ENCODE results near the gene TIMP4.

TIMP4 gene

DNA sequence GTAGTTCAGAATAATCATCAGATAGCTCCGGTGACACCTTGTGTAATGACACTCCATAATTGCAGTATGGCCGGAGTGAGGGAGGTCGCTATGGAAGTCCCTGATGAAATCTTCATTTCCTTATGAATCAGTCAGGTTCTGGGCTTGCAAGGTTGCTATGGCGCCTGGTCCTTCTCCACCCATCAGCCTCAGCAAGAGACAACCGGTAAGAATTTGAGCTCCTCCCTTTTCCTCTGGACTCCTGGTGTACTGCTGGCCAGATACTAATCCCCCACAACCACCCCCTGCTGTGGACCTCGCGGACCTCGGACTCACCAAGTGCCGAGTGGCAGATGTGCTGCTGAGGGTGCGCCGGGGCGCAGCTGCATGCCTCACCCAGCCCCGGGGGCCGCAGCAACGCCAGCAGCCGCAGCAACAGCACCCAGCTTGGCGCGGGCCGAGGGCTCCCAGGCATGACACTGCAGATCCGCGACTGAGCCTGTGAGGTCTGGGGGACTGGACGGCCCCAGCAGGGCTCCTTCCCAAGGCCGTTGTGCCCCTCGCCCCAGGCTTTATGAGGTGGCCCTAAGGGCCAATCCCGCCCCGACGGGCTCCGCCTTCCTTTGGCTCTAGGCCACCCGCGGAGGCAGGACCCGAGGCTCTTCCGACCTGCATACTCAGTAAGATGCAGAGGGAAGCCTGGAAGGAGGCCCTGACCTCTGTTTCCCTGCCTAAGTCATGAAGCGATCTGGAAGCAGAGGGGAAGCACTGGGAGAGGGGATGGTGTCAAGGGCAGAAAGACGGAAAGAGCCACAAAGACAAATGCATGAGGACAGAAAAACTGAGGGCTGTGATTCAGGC lies at the start of gene TIMP4:
TSS of gene TIMP4 (minus strand) at position 526 of the 840 bp plus-strand sequence. CDS start at position 454, 72 bp downstream.
- no peak for DNase-seq (ENCODE audit: low read depth, low spot score)

DNA sequence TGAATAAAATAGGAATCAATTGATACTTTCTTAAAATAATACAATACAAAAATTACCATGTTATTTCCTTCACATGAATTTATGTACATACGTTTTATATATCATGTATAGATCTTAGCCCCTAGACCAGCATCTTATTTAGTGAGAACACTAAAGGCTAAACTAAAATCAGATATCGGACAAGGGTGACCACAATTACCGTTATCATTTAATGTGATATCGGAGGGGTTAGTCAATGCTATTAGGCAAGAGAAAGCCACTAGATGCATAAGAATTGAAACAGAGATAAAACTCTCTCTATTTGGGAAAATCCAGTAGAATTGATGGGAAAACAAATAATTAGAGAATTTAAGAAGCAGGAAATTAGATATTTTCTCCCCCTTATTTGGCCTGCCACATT lies 46.5 kb upstream of the TIMP4 start:
- DNase-seq (ENCODE audit: low read depth, low spot score) = no peak

DNA sequence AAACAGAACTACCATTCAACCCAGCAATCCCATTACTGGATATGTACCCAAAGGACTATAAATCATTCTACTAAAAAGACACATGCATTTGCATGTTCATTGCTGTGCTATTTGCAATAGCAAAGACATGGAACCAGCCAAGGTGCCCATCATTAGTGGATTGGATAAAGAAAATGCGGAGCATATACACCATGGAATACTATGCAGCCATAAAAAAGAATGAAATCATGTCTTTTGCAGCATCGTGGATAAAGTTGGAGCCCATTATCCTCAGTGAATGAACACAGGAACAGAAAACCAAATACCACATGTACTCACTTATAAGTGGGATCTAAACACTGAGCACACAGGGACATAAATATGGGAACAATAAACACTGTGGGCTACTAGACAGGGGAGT lies 43.1 kb upstream of the TIMP4 start:
- DNase-seq (ENCODE audit: low read depth, low spot score) = no peak

DNA sequence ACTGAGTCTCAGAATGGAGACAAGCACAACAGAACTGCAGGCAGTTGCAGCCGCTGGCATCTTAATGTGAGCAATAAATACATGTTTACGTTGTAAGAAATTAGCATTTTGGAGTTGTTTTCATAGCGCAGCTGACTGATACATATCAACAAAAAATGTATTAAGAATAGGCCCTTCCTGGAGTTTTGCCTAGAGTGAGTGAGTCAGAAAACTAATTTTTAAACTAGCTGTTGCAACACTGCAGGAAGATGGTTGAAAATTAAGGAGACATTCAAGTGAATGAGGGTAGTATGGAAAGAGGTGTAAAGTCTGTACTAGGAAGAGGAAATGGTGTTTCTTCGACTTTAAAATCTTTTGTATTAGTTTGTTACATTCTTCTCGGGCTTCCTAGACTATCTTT lies 39.6 kb upstream of the TIMP4 start:
- no peak for DNase-seq (ENCODE audit: low read depth, low spot score)

DNA sequence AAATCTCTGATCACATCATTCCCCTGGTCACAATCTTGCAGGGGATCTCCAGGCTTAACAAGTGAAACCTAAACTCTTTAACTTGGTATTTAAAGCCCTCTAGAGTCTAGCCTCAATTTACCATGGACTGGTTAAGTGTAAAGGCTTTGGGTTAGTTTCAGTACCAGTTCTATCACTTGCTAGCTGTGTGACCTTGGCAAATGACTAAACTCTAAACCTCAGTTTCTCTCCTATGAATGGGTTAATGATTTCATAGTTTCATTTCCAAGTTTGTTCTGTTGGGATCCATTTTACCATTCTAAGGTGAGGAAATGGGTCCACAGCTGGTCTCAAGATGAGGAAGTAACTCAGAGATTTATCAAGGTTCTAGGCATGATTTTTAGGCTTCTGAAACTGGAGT lies 38.8 kb upstream of the TIMP4 start:
- no peak for DNase-seq (ENCODE audit: low read depth, low spot score)

DNA sequence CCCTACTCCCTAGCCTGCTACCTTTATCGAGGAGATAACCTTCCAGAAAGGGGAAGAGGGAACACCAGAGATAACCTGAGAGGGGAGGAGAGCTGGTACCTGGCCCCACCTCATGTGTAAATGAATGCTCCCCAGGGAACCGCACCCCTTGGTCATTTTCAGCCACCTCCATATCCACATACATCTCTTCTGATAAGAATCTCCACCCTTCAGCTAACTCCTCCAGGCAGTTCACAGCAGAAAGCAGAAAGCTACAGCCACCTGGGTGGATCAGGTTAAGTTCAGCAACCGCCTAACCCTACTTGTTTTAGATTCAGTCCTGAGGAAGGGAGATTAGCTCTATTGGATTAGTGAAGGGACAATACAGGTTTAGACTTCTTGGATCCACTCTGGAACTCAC lies 38.0 kb upstream of the TIMP4 start:
- no peak for DNase-seq (ENCODE audit: low read depth, low spot score)

DNA sequence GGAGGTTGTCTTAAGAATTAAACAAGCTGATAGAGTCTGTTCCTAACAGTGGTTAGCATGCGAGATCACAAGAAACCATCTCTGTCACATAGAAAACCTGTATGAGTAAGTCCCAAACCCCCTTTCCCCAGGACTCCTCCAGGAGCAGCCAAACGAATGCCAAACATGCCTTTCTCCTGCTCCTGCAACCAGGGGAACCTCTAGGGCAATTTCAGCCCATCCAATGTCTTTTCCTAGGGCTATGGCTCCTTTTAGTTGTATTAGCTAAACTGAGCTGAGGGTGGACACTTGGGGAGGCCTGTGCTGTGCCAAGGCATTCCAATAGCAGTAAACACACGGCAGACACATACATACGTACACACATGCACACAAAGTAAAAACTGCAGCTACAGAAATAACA lies 36.5 kb upstream of the TIMP4 start:
- DNase-seq (ENCODE audit: low read depth, low spot score) = no peak

DNA sequence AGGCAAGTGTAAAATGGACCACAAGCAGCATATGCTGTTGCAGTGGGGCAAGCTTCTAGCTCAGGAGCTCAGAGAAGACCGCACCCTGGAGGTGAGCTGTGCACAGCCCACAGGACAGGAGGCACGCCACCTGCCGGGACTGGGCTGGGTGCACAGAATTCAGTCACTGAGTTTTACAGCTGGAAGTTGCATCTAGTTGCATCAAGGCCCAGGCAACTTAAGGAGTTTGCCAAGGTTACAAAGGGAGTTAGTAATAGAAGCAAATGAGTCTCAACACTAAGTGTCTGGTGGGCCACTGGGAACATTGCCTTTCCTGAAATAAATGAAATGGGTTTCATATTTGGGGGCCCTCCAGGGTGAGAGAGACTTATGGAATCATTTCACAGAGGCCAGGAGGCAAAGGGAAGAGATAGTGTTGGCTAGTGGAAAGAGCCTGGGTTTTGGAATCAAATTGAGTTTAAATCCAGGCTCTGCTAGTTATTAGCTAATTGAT lies 36.0 kb upstream of the TIMP4 start:
- no peak for DNase-seq (ENCODE audit: low read depth, low spot score)

DNA sequence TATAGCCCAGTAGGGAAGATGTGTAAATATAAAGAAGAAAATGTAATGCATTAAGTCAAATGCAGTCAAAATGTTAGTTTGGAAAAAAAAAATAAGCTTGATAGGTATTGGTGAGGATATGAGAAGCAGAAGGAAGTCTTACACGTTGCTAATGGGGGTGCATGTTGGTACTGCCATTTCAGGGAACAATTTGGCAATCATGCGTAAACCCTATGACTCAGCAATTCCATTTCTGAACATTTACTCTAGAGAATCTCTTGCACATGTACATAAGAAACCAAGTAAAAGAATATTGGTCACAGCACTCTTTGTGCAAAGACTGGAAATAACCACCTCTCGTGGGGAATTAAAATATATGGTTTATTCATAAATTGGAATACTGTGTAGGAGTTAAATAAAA lies 35.5 kb upstream of the TIMP4 start:
- DNase-seq (ENCODE audit: low read depth, low spot score) = no peak

DNA sequence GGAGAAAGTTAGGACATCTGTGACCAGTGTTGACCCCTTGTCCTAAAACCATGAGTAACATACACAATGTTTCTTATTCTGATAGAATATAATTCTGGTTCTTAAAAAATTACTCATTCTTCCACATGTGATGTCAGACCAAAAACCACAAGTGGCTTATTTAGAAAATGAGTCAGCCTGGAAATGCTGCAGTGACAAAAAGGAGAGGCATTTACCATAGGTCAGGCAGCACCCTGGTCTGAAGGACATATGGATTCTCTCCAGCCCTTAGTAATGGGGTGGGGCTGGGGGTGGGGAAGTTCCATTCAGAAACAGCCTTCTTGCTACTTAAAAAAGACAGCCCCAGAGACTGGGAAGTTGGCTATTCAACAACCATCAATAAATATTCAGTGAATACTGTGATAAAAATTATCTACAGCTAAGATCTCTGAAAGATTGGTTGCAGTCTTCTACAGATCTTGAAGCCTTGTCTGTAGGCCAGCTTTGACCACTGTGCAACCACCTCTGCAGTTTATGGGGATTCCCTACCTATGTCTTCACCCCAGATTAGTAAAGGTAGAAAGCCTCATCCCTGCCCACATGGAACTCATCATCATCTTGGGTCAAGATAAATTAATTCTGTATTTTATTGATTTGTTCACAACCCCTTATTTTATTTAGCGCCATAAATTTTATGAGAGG lies 34.9 kb upstream of the TIMP4 start:
- DNase-seq (ENCODE audit: low read depth, low spot score) = no peak

DNA sequence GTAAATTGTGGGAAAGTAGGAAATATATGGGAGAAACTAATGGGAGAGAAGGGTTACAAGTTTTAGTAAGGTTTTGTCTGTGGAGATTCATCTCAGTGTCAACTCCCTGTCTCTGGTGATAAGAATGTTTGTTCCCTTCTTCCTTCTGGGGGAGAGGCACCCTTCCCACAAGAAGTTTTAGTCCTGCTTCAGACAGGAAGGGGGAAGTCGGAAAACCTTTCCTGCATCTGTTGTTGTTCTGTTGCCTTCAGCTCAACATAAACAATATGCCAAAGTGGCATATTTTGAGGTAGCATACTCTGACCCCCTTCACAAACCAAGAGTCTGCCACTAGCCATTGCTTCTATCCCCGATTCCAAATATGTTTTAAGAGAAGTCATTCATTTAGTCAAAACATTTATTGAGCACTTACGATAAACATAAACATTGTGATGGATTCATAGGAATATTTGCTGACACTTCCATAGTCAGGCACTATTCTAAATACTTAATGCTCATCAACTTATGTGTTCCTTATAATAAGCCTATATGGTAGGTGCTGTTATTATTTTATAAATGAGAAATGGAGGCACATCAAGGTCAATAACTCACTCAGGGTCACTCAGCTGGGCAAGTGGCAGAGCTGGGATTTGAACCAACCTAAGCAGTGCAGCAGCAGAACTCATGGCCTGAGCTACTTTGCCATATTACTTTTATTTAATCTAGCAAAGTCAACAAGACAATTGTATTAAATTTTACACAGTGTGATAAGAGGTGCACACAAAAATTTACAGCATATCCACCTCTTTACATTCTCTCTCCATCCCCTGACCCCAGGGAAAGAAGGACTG lies 34.2 kb upstream of the TIMP4 start:
- DNase-seq (ENCODE audit: low read depth, low spot score) = no peak

DNA sequence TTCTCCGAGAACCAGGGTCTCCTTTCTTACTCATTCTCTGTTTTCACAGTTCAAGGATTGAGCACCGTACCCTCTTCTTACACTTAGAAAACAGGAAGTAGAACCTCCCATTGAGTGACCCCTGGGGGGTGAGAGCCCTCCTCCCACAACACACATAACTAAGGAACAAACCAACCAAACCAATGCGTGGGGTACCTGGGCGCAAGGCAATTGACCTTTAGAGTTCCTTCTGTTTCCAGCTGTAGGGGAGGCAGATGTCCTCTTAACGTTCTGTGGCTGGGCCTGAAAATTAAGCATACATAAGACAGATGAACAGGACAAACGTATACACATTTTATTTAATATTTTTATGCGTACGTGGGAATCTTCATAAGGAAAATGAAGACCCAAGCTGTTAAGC lies 33.5 kb upstream of the TIMP4 start:
- DNase-seq (ENCODE audit: low read depth, low spot score) = no peak

DNA sequence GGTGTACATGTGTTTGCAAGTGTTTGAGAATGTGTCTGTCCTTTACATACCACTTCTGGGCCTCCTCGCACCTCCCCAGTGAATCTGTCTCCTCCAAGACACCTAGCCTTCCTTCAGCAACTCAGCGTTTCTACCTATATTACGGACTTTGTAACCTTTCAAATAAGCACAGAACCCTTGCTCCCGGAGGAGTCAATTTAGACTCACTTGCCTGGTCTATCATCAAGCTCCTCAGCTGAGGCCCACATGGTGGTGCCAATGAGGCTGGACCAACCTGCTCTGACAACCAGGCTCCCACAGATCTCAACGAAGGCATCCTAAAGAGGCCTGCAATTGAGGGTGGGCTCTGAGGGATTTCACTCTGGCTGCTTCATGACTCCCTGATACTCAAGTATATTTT lies 32.8 kb upstream of the TIMP4 start:
- DNase-seq (ENCODE audit: low read depth, low spot score) = no peak

DNA sequence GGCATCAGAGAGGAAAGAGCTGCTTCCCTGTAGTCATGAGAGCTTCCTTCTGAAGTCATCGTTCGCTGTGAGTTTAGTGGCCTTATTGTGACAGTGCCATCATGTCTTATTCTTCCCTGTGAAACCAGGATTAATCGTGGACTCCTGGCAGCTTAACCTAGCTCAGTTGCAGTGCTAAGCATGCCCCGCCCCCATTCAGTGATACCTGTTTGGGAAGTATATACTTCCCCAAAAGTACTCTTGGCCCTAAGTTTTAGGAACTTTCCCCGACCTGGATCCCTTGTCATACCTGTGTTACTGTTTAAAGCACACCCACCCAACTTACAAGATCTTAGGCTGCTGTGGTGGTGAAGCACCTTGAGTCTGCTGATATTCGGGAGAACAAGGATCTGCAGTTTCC lies 32.1 kb upstream of the TIMP4 start:
- no peak for DNase-seq (ENCODE audit: low read depth, low spot score)

DNA sequence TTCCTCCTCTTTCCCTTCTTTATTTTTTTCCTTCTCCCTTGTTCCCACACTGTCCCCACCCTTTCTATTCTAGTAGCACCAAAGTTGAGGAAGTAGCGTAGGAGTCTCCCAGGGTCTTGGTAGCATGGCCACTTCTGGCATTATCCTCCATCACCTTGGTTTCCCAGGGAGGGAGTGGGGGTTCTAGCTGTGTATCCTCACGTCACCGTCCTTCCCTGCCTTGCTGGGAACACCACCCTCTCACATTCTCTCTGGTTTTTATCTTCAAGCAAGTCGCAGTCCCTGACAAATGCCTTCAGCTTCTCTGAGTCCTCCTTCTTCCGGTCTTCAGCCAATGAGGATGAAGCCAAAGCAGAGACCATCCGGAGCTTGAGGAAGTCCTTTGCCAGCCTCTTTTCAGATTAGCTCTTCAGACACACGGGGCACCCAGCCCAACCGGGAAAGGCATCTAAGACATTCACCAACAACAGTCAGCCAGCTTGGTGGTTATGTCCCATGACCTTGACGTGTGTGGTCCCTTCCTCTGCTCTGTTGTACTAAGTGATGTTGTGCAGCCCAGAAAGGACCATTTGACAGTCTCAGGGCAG lies 31.6 kb upstream of the TIMP4 start:
- DNase-seq (ENCODE audit: low read depth, low spot score) = no peak

DNA sequence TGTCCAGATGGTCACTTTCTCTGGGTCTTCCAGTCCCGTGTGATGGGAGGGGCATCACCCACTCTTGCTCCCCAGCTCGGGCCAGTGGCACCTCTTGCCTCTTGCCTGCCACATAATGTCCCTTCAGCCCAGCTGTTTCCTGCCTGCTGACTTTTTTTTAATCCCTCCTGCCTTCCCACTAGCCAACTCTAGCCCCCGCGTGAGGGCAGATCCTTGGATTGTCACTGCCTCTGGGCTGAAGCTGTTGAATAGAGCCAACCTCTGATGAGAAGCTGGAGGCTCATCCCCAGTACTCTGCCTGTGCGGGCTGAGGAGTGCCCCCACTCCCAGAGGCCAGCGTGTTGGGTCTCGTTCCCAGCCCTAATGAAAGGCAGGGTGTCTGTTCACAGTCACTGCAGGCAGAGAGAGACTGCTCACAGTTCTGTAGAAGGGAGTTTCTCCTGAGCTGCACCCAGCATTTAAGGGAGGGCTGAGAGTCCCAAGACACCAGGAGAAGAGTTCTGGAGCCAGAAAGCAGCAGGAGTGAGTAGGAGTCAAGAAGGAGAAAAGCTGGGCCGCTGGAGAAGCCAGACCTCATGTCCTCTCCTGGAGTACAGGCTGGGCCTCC lies 30.1 kb upstream of the TIMP4 start:
- no peak for DNase-seq (ENCODE audit: low read depth, low spot score)

DNA sequence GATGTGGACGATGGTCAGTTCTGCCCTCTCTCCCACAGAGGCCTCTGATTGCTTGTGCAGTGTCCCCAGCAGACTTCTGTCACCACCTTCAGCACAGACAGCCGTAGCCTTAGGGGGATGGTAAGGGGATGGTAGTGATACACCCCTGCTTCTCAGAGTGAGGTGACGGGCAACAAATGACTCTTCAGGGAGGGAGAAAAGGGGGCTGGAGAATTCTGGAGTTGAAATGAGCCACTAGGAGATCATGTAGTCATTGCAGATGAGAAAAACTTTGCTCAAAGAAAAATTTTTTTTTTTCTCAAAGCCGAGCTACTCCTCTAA lies 29.6 kb upstream of the TIMP4 start:
- no peak for DNase-seq (ENCODE audit: low read depth, low spot score)

DNA sequence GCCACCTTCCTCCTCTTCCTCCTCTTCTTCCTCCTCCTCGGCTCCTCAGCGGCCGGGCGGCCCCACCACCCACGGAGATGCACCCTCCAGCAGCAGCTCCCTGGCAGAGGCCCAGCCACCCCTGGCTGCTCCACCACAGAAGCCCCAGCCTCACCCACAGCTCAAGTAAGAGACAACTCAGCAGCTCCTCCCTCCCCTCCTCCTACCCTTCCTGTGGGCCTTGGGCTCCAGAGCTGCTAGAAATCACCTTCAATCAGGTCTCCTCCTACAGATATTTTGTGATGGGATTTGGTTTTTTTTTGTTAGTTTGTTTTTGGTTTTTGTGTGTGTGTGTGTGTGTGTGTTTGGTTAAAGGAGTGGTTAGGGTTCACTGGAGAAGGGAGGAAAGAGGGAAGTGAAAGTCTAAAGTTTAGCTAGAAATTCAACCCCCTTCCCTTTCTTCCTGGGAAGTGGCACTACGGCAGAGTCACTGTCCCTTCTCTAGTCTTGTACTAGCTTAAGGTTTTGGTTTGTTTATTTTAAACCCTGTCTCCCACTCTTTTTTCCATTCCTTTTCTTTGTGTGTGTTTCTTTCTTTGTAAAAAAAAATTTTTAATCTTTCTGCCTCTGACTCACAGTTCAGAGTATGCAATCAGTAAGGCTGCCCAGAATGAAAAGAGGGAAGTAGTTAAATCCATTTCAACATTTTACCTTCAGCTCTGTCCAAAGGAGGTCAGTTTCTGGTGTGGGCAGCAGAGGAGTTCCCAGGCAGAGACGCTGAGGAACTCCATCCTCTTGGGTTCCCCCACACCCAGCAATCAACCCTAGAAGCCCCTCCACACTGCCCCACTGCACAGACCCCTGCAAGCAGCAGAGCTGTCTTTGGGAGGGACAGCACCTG lies 29.0 kb upstream of the TIMP4 start:
- DNase-seq (ENCODE audit: low read depth, low spot score) = no peak

DNA sequence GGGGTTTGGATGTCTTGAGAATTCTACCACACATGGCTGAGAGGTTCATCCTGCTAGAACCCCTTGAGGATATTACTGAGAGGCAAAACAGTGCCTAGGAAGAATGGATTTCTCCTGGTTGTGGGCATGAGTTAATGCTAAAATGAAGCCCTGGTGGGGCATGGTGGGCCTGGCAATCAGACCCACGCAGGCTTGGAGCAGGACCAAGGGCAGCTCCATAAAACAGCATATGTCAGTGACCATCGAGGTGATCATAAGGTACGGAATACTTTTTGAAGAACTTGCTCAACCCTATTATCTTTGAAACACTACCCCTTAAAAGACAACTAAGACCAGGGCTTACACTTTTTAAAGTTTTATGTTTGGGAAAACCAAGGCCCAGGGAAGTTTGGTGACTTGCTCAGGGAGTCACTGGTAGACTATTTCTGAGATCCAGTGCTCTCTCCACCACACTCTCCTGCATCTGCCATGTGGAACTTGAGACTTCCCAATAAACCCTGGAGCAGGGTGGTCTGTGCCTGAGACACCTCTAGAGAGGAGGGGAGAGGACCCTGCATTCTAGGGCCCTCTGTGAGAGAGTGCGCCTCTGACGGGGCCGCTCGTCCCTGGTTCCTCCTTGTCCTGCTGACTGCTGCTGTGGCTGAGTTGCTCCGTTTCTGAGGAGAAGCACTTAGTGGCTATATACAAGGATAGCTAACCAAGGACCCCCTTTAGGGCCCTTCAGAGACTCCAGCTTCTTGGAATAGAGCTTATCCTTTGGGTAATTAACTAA lies 28.0 kb upstream of the TIMP4 start:
- no peak for DNase-seq (ENCODE audit: low read depth, low spot score)

DNA sequence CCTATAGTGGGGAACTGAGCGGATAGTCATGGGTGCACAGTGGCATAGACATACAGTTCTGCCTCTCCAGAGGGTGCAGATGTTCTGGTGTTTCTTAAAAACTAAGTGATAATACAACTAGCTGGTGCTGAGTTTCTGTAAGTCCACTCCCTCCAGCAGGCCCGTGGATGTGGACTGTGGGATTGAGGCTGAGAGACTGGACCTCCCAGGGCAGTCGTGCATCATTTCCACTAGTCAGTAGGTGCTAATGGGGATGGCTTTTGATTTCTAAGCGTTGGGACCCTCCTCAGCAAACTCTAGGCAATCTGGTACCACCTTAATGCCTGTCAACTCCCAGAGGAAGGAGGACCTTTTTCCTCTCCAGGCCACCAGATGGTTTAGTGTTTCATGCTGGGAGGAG lies 27.3 kb upstream of the TIMP4 start:
- no peak for DNase-seq (ENCODE audit: low read depth, low spot score)

All from activated CD4-positive, CD25-positive, alpha-beta regulatory T cell treated with anti-CD3 and anti-CD28 coated beads, Interleukin-2, amount 50 U/mL, for 16 hours (primary cell).